ENCODE data around the gene PRPF18. TPM values are rescaled to one million over a fixed set of nuclear protein-coding genes. Genes with fewer than 3 reads are reported as not detected.
A peak's percentile ranks its signal among the peaks of the same experiment; 100 is the strongest.
"Not testable (repeated sequence)": the region's sequence is repeated elsewhere in the genome, so short reads cannot be mapped to it uniquely, and the experiment has no call there.

PRPF18 gene, protein sequence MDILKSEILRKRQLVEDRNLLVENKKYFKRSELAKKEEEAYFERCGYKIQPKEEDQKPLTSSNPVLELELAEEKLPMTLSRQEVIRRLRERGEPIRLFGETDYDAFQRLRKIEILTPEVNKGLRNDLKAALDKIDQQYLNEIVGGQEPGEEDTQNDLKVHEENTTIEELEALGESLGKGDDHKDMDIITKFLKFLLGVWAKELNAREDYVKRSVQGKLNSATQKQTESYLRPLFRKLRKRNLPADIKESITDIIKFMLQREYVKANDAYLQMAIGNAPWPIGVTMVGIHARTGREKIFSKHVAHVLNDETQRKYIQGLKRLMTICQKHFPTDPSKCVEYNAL
- total RNA-seq (23.0 TPM), polyA plus RNA-seq (ENCODE audit: insufficient read depth, low read depth, low replicate concordance) (24.4 TPM)
- long read RNA-seq, donor 1, transcript PRPF18-202 (10 exons, 1,717 nt): major isoform, 5 of 5 reads
- long read RNA-seq, donor 1, partial matches to known transcripts: 0 of 5 reads
- long read RNA-seq, donor 1, other reads (novel, unspliced or antisense): 0 of 5 reads
- long read RNA-seq, donor 2, transcript PRPF18-202 (10 exons, 1,717 nt): major isoform, 8 of 8 reads
- long read RNA-seq, donor 2, partial matches to known transcripts: 0 of 8 reads
- long read RNA-seq, donor 2, other reads (novel, unspliced or antisense): 0 of 8 reads
- long read RNA-seq, donor 3, partial matches to known transcripts: 0 of 4 reads
- long read RNA-seq, donor 3, other reads (novel, unspliced or antisense): 0 of 4 reads
- long read RNA-seq, donor 4, partial matches to known transcripts: 0 of 2 reads
- long read RNA-seq, donor 4, other reads (novel, unspliced or antisense): 0 of 2 reads
- long read RNA-seq, donor 5: 0 reads
- long read RNA-seq, donor 6, transcript PRPF18-202 (10 exons, 1,717 nt): major isoform, 18 of 18 reads
- long read RNA-seq, donor 6, partial matches to known transcripts: 0 of 18 reads
- long read RNA-seq, donor 6, other reads (novel, unspliced or antisense): 0 of 18 reads
- long read RNA-seq, donor 7, transcript PRPF18-202 (10 exons, 1,717 nt): major isoform, 8 of 15 reads
- long read RNA-seq, donor 7, partial matches to known transcripts: 2 of 15 reads
- long read RNA-seq, donor 7, other reads (novel, unspliced or antisense): 5 of 15 reads
- long read RNA-seq, donor 8, transcript PRPF18-202 (10 exons, 1,717 nt): major isoform, 6 of 6 reads
- long read RNA-seq, donor 8, partial matches to known transcripts: 0 of 6 reads
- long read RNA-seq, donor 8, other reads (novel, unspliced or antisense): 0 of 6 reads
- long read RNA-seq, donor 9, partial matches to known transcripts: 0 of 4 reads
- long read RNA-seq, donor 9, other reads (novel, unspliced or antisense): 0 of 4 reads
- long read RNA-seq, donor 10, partial matches to known transcripts: 0 of 4 reads
- long read RNA-seq, donor 10, other reads (novel, unspliced or antisense): 0 of 4 reads

- peaks cover 0 to 8% (median 0%) of the 10 kb centered on the region in 3 donors for H3K4me1 ChIP-seq (ENCODE audit: control insufficient read depth in 2 of 3, insufficient read depth in 2 of 3, low read depth in 1 of 3, low read length in 3 of 3)
- FAIRE-seq (no peak), DNase-seq (peak; percentile 93 to 97 (median 95))
- TF ChIP-seq, protein P1, sequence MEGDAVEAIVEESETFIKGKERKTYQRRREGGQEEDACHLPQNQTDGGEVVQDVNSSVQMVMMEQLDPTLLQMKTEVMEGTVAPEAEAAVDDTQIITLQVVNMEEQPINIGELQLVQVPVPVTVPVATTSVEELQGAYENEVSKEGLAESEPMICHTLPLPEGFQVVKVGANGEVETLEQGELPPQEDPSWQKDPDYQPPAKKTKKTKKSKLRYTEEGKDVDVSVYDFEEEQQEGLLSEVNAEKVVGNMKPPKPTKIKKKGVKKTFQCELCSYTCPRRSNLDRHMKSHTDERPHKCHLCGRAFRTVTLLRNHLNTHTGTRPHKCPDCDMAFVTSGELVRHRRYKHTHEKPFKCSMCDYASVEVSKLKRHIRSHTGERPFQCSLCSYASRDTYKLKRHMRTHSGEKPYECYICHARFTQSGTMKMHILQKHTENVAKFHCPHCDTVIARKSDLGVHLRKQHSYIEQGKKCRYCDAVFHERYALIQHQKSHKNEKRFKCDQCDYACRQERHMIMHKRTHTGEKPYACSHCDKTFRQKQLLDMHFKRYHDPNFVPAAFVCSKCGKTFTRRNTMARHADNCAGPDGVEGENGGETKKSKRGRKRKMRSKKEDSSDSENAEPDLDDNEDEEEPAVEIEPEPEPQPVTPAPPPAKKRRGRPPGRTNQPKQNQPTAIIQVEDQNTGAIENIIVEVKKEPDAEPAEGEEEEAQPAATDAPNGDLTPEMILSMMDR (IDR thresholded peaks at IDR 0.05; ENCODE audit: borderline replicate concordance, extremely low read depth, insufficient read depth): peak; percentile 94
- no peak within 1 kb of the TSS for H3K27ac ChIP-seq (ENCODE audit: low read depth in 2 of 2, low read length in 2 of 2)
- H3K36me3 ChIP-seq (ENCODE audit: control insufficient read depth in 2 of 3, insufficient read depth in 3 of 3, low read length in 3 of 3): peaks cover 0 to 2% (median 0%) of the 10 kb centered on the region in 3 donors
- no peaks in the 10 kb centered on the region for H3K27me3 ChIP-seq (ENCODE audit: control insufficient read depth, insufficient read depth, low read length)
- H3K4me3 ChIP-seq (ENCODE audit: low read length in 3 of 3): peak within 1 kb of the TSS; percentile 92 to 99 (median 95)
- intact Hi-C loops (cut with DNase I): no loop called here
- no peaks in the 10 kb centered on the region for H3K9me3 ChIP-seq (ENCODE audit: control insufficient read depth in 2 of 3, insufficient read depth in 1 of 3, low read length in 3 of 3)
- peak within 1 kb of the TSS; percentile 72 to 96 (median 90) for H3K9ac ChIP-seq (ENCODE audit: low read length in 3 of 3)
Observed at GRCh38 chr10:13586676-13587355, at the start of gene PRPF18. TSS of gene PRPF18 (plus strand) at chr10:13586965. CDS start at chr10:13587087, 122 bp downstream.

GRCh38 chr10:13537985-13538384, 48.8 kb upstream of the PRPF18 start:
- not testable (repeated sequence) for H3K4me1 ChIP-seq (ENCODE audit: control insufficient read depth in 2 of 3, insufficient read depth in 2 of 3, low read depth in 1 of 3, low read length in 3 of 3); H3K36me3 ChIP-seq (ENCODE audit: control insufficient read depth in 2 of 3, insufficient read depth in 3 of 3, low read length in 3 of 3); H3K9ac ChIP-seq (ENCODE audit: low read length in 3 of 3); H3K27me3 ChIP-seq (ENCODE audit: control insufficient read depth, insufficient read depth, low read length); H3K27ac ChIP-seq (ENCODE audit: low read depth in 2 of 2, low read length in 2 of 2); DNase-seq; H3K4me3 ChIP-seq (ENCODE audit: low read length in 3 of 3); FAIRE-seq; H3K9me3 ChIP-seq (ENCODE audit: control insufficient read depth in 2 of 3, insufficient read depth in 1 of 3, low read length in 3 of 3)
- intact Hi-C loops (cut with DNase I): loop anchor here (10.0 kb wide), 1 partner anchor 163 kb away; no protein-coding TSS in a partner anchor

GRCh38 chr10:13542533-13542932, 44.2 kb upstream of the PRPF18 start:
- FAIRE-seq: no peak
- Histone ChIP-seq H3K4me3 (ENCODE audit: low read length in 3 of 3) (no peak overlapping the region), H3K36me3 (ENCODE audit: control insufficient read depth in 2 of 3, insufficient read depth in 3 of 3, low read length in 3 of 3) (no peaks in the 10 kb centered on the region), H3K27me3 (ENCODE audit: control insufficient read depth, insufficient read depth, low read length) (no peaks in the 10 kb centered on the region), H3K4me1 (ENCODE audit: control insufficient read depth in 2 of 3, insufficient read depth in 2 of 3, low read depth in 1 of 3, low read length in 3 of 3) (no peaks in the 10 kb centered on the region), H3K9ac (ENCODE audit: low read length in 3 of 3) (no peak overlapping the region), H3K9me3 (ENCODE audit: control insufficient read depth in 2 of 3, insufficient read depth in 1 of 3, low read length in 3 of 3) (no peaks in the 10 kb centered on the region), H3K27ac (ENCODE audit: low read depth in 2 of 2, low read length in 2 of 2) (no peak overlapping the region)
- no peak for DNase-seq
- intact Hi-C loops (cut with DNase I): no loop called here
- TF ChIP-seq, protein P1 (IDR thresholded peaks at IDR 0.05; ENCODE audit: borderline replicate concordance, extremely low read depth, insufficient read depth): no peak
